A549 (cell line): Measurements from ENCODE around the gene FGF19. TPM values are rescaled to one million over a fixed set of nuclear protein-coding genes. Genes with fewer than 3 reads are reported as not detected.

ENCODE experiments used
- ATAC-seq, 2 experiments: fragments of 200-7000 bp in 1 of 2; fragments of >200 bp in 1 of 2; cut with Nextera tagmentation in 1 of 2; cut with Tn5 transposase in 1 of 2; 3 replicates each; pipeline versions ENCODE4 v1.8.0 to v1.9.1; 2018 to 2020; ENCODE audit warnings: mild to moderate bottlenecking in 1 of 2, moderate library complexity in 1 of 2
- CTCF ChIA-PET: fragments of 300-600 bp; sonication (Branson Sonifier 250); formaldehyde crosslinking; extraction: SDS; loops from one replicate; lab custom pipeline; 2021; ENCODE audit warnings: antibody characterized with exemption, inconsistent platforms; lab: Yijun Ruan, JAX
- POLR2A ChIA-PET: fragments of 350-600 bp; formaldehyde crosslinking; extraction: SDS; loops from one replicate; lab custom pipeline; 2021; ENCODE audit warnings: antibody characterized with exemption, inconsistent platforms; lab: Yijun Ruan, JAX
- DNase-seq, 2 experiments: peaks; one replicate each; pipeline versions ENCODE4 v3.0.0 to v3.0.0-alpha.2; 2011 to 2016; ENCODE audit warnings: low read depth in 1 of 2, low spot score in 1 of 2
- FAIRE-seq: peaks from 2 replicates; lab custom pipeline; 2011; peaks lifted over from hg19 to GRCh38; lab: Jason Lieb, UNC
- H3K27ac ChIP-seq, 2 experiments: fragments of >200 bp; sonication (Bioruptor Twin); formaldehyde crosslinking; 3 replicates each; pipeline ENCODE4 v1.5.1; 2016 to 2017
- H3K4me1 ChIP-seq: fragments of >200 bp; sonication (Bioruptor Twin); formaldehyde crosslinking; 3 replicates; pipeline ENCODE4 v1.6.1; 2016
- H3K4me2 ChIP-seq: fragments of >200 bp; sonication (Bioruptor Twin); formaldehyde crosslinking; 3 replicates; pipeline ENCODE4 v1.6.1; 2016
- H3K4me3 ChIP-seq: fragments of >200 bp; sonication (Bioruptor Twin); formaldehyde crosslinking; 3 replicates; pipeline ENCODE4 v1.5.1; 2016
- H3K9me3 ChIP-seq: fragments of >200 bp; sonication (Bioruptor Twin); formaldehyde crosslinking; 3 replicates; pipeline ENCODE4 v1.6.1; 2016
- BCL3 ChIP-seq: fragments of >200 bp; sonication (Bioruptor Twin); formaldehyde crosslinking; IDR thresholded peaks from 3 replicates; pipeline ENCODE4 v1.6.1; 2016
- BHLHE40 ChIP-seq: IDR thresholded peaks from 2 replicates; pipeline ENCODE4 v1.6.1; 2012; ENCODE audit warnings: low read depth, low read length, inconsistent platforms
- CHD2 ChIP-seq: fragments of 150-350 bp; IDR thresholded peaks from 2 replicates; pipeline ENCODE4 v1.6.1; 2014; ENCODE audit warnings: low read length; ENCODE audit not compliant: partially characterized antibody
- CHD4 ChIP-seq: fragments of 200-600 bp; sonication (generic); IDR thresholded peaks from 2 replicates; pipeline ENCODE4 v1.6.1; 2016; ENCODE audit warnings: antibody characterized with exemption, mild to moderate bottlenecking, borderline replicate concordance
- E2F6 ChIP-seq: IDR thresholded peaks from 2 replicates; pipeline ENCODE4 v1.6.1; 2012; ENCODE audit warnings: low read depth, borderline replicate concordance
- EHF ChIP-seq: fragments of 250-450 bp; sonication (Bioruptor Pico); IDR thresholded peaks from 2 replicates; pipeline ENCODE4 v1.5.0; 2020; ENCODE audit warnings: mild to moderate bottlenecking
- ESRRA ChIP-seq: fragments of 150-350 bp; IDR thresholded peaks from 2 replicates; pipeline ENCODE4 v1.6.1; 2014; ENCODE audit warnings: mild to moderate bottlenecking, low read length, borderline replicate concordance
- GATA3 ChIP-seq: IDR thresholded peaks from 2 replicates; pipeline ENCODE4 v1.6.1; 2012; ENCODE audit warnings: borderline replicate concordance
- HDAC2 ChIP-seq: fragments of 200-600 bp; sonication (generic); IDR thresholded peaks from 2 replicates; pipeline ENCODE4 v1.6.1; 2016
- HOXB13 ChIP-seq: fragments of 250-450 bp; sonication (Bioruptor Pico); IDR thresholded peaks from 2 replicates; pipeline ENCODE4 v1.5.0; 2020; ENCODE audit warnings: low read depth, mild to moderate bottlenecking, moderate library complexity
- JUN ChIP-seq, 2 experiments: fragments of >200 bp; sonication (Bioruptor Twin); formaldehyde crosslinking; IDR thresholded peaks; 2 replicates in 1 of 2; 3 replicates in 1 of 2; pipeline ENCODE4 v1.6.1; 2016 to 2017
- JUNB ChIP-seq: fragments of >200 bp; sonication (Bioruptor Twin); formaldehyde crosslinking; IDR thresholded peaks from 2 replicates; pipeline ENCODE4 v1.6.1; 2016
- KDM1A ChIP-seq: fragments of 200-600 bp; sonication (generic); IDR thresholded peaks from 2 replicates; pipeline ENCODE4 v1.6.1; 2016; ENCODE audit warnings: low read depth, mild to moderate bottlenecking
- KDM5A ChIP-seq: fragments of 200-600 bp; sonication (generic); IDR thresholded peaks from 2 replicates; pipeline ENCODE4 v1.6.1; 2016; ENCODE audit warnings: antibody characterized with exemption, mild to moderate bottlenecking
- MAX ChIP-seq: IDR thresholded peaks from 2 replicates; pipeline ENCODE4 v1.6.1; 2012
- MYC ChIP-seq: IDR thresholded peaks from 2 replicates; pipeline ENCODE4 v1.6.1; 2012; ENCODE audit warnings: mild to moderate bottlenecking, inconsistent platforms, low read length, improper control_type of control experiment, borderline replicate concordance
- NFE2L2 ChIP-seq: fragments of 150-350 bp; conservative IDR thresholded peaks from 2 replicates; pipeline ENCODE4 v1.6.1; 2014; ENCODE audit warnings: low read length
- NPAS2 ChIP-seq: fragments of 250-450 bp; sonication (Bioruptor Pico); IDR thresholded peaks from 2 replicates; pipeline ENCODE4 v1.8.0; 2022; ENCODE audit warnings: mild to moderate bottlenecking, moderate library complexity, borderline replicate concordance
- NR3C1 ChIP-seq: fragments of >200 bp; sonication (Bioruptor Twin); formaldehyde crosslinking; IDR thresholded peaks from 3 replicates; pipeline ENCODE4 v1.6.1; 2017
- PBX3 ChIP-seq: IDR thresholded peaks from 2 replicates; pipeline ENCODE4 v1.6.1; 2012
- PHF8 ChIP-seq: fragments of 200-600 bp; sonication (generic); IDR thresholded peaks from 2 replicates; pipeline ENCODE4 v1.6.1; 2016; ENCODE audit warnings: low read depth, mild to moderate bottlenecking, antibody characterized with exemption, moderate library complexity, borderline replicate concordance
- POLR2A ChIP-seq: IDR thresholded peaks from 2 replicates; pipeline ENCODE4 v1.6.1; 2012; ENCODE audit warnings: mild to moderate bottlenecking, low read length
- POLR2AphosphoS2 ChIP-seq: conservative IDR thresholded peaks from 2 replicates; pipeline ENCODE4 v1.6.1; 2012; ENCODE audit warnings: low read length, improper control_type of control experiment, inconsistent platforms
- RFX5 ChIP-seq: fragments of 450-650 bp; IDR thresholded peaks from 2 replicates; pipeline ENCODE4 v1.7.1; 2014; ENCODE audit warnings: antibody characterized with exemption, mild to moderate bottlenecking, moderate library complexity
- TFCP2L1 ChIP-seq: fragments of 250-450 bp; sonication (Bioruptor Pico); IDR thresholded peaks from 2 replicates; pipeline ENCODE4 v1.5.0; 2021; ENCODE audit warnings: mild to moderate bottlenecking
- USF2 ChIP-seq: fragments of 450-650 bp; IDR thresholded peaks from 2 replicates; pipeline ENCODE4 v1.6.1; 2014; ENCODE audit warnings: antibody characterized with exemption
- ZFP36 ChIP-seq: fragments of 450-650 bp; IDR thresholded peaks from 2 replicates; pipeline ENCODE4 v1.6.1; 2014; ENCODE audit warnings: borderline replicate concordance; ENCODE audit not compliant: partially characterized antibody
- WGBS: methylation state at CpG from one replicate; pipeline ENCODE4 v1.1.6; 2017; ENCODE audit errors: missing lambda C conversion rate; 5-methylcytosine and 5-hydroxymethylcytosine counted together
- polyA plus RNA-seq, 4 experiments: library from polyadenylated mRNA; depleted of rRNA in 3 of 4; stranded (reverse); fragments of >200 nt; fragmentation: RNase III in 1 of 4; extraction: RNeasy Plus Mini Kit Qiagen cat#74134 plus additional on column Dnase treatment in 1 of 4; gene quantifications; 2 replicates in 3 of 4; 3 replicates in 1 of 4; pipeline ENCODE4 v1.2.3, GENCODE V29; 2011 to 2017

The FGF19 gene
- polyA plus RNA-seq, 2 of the 4 experiments (the other 2 are of a cell fraction), result 0.05 to 0.31 TPM

GRCh38 chr11:69680688-69681087, 23.1 kb downstream of the FGF19 start:
- POLR2A ChIA-PET, result no interaction called here
- Histone ChIP-seq H3K27ac (no peak overlapping the region), H3K4me3 (no peak overlapping the region), H3K4me2 (no peak overlapping the region), H3K4me1 (0 out of 3 replicates have a peak, but pooled peaks cover 5% of the 10 kb centered on the region)
- ATAC-seq, result no peak
- 91% methylated on average over 5 of the region's 5 CpGs for WGBS
- TF ChIP-seq JUNB, result no peak
- no peak for TF ChIP-seq CHD2
- TF ChIP-seq GATA3, result no peak
- no peak for TF ChIP-seq ESRRA
- TF ChIP-seq TFCP2L1 (CRISPR knock-in tag), result no peak
- no peak for TF ChIP-seq MAX
- no peak for TF ChIP-seq HOXB13 (CRISPR knock-in tag)
- TF ChIP-seq, all 56 proteins: peak for 0
- FAIRE-seq (no peak), DNase-seq (no peak)
- no peaks in the 10 kb centered on the region for H3K9me3 ChIP-seq
- CTCF ChIA-PET, result interaction anchor here (1.7 kb wide), 1 partner anchor 37 kb away, joined by 3 read pairs; no protein-coding TSS in a partner anchor

- Histone ChIP-seq H3K4me1 (peaks cover 18% of the 10 kb centered on the region; the same call in 2 of the 3 replicates), H3K9me3 (no peaks in the 10 kb centered on the region), H3K4me3 (no peak overlapping the region), H3K27ac (no peak overlapping the region), H3K4me2 (no peak overlapping the region)
- ChIA-PET POLR2A (no interaction called here), CTCF (interaction anchor here (0.8 to 2.0 kb wide), 7 partner anchors 27 to 576 kb away, joined by 3 to 6 read pairs (median 4); no protein-coding TSS in a partner anchor)
- TF ChIP-seq RFX5 (peak; percentile 59; the same call in 1 of the 2 replicates), PHF8 (no peak)
- no peak for ATAC-seq
- DNase-seq, result no peak
- no peak for FAIRE-seq
- WGBS, result 84% methylated on average over 2 of the region's 2 CpGs
These were observed 26.1 kb downstream of the FGF19 start for GRCh38 chr11:69677749-69678148.

- peak within 1 kb of the TSS; percentile 87 to 95 for H3K27ac ChIP-seq
- under 1% methylated on average over 50 of the region's 72 CpGs for WGBS
- H3K4me1 ChIP-seq, result peaks cover 24% of the 10 kb centered on the region
- DNase-seq (peak; percentile 92 to 98), FAIRE-seq (no peak), ATAC-seq (peak; percentile 92 to 95)
- POLR2A ChIA-PET, result interaction anchor here (0.7 to 2.2 kb wide), 5 partner anchors 16 to 381 kb away, joined by 3 to 5 read pairs (median 3); partner anchors contain the start of gene MYEOV
- H3K9me3 ChIP-seq, result no peaks in the 10 kb centered on the region
- TF ChIP-seq RFX5 (0 out of 2 replicates have a peak, but pooled peaks have one; percentile 20), POLR2A (peak; percentile 61), NPAS2 (no peak), POLR2AphosphoS2 (no peak), NFE2L2 (no peak), KDM1A (no peak), CHD4 (0 out of 2 replicates have a peak, but pooled peaks have one; percentile 79), HDAC2 (peak; percentile 70; the same call in 1 of the 2 replicates), MYC (peak; percentile 60; the same call in 1 of the 2 replicates), BCL3 (0 out of 3 replicates have a peak, but pooled peaks have one; percentile 65), ZFP36 (no peak), PBX3 (0 out of 2 replicates have a peak, but pooled peaks have one; percentile 20), JUN (IDR thresholded peaks at IDR 0.05) (peak; percentile 71 to 83), E2F6 (peak; percentile 66; the same call in 1 of the 2 replicates), EHF (CRISPR knock-in tag) (no peak), PHF8 (peak; percentile 90; the same call in 1 of the 2 replicates), NR3C1 (no peak), MAX (peak; percentile 87), USF2 (peak; percentile 54), KDM5A (peak; percentile 62), BHLHE40 (peak; percentile 76)
- H3K4me2 ChIP-seq, result peak within 1 kb of the TSS; percentile 97
- CTCF ChIA-PET, result interaction anchor here (0.7 to 4.1 kb wide), 17 partner anchors 9 to 601 kb away, joined by 3 to 25 read pairs (median 3); no protein-coding TSS in a partner anchor
- peak within 1 kb of the TSS; percentile 86 for H3K4me3 ChIP-seq
These were observed 28.7 kb downstream of the FGF19 start, which contains the start of gene LTO1 for GRCh38 chr11:69674886-69675714. TSS of gene LTO1 (minus strand) at chr11:69675353. CDS start at chr11:69675239, 114 bp downstream.
